22Rv1 (cell line): ENCODE measurements around the gene RNF217.

Experiments used
- CTCF ChIP-seq: fragments of 450-650 bp; IDR thresholded peaks from 2 replicates; pipeline ENCODE4 v1.5.1; 2017; ENCODE audit warnings: mild to moderate bottlenecking
- ZFX ChIP-seq: fragments of 450-650 bp; IDR thresholded peaks from 2 replicates; pipeline ENCODE4 v1.6.1; 2017; ENCODE audit warnings: antibody characterized with exemption, borderline replicate concordance

GRCh38 chr6:125104425-125104824 lies 142.2 kb downstream of the RNF217 start:
- TF ChIP-seq CTCF, result no peak
- TF ChIP-seq ZFX, result no peak
